Neuronal stem cell (in vitro differentiated cells): Measurements from ENCODE around the gene CACNA1A.

ENCODE experiments used
- DNase-seq: peaks from one replicate; pipeline ENCODE4 v3.0.0-alpha.2; 2013; ENCODE audit warnings: low spot score
- H2AFZ ChIP-seq: one replicate; pipeline ENCODE4 v1.6.1; 2013; ENCODE audit warnings: mild to moderate bottlenecking, low read length, inconsistent platforms
- H2AK5ac ChIP-seq: 2 replicates; pipeline ENCODE4 v1.6.1; 2013; ENCODE audit warnings: low read depth, mild to moderate bottlenecking, inconsistent platforms, low read length, moderate library complexity, mixed read lengths
- H2BK120ac ChIP-seq: 2 replicates; pipeline ENCODE4 v1.6.1; 2013; ENCODE audit warnings: low read depth, mild to moderate bottlenecking, inconsistent platforms, low read length, moderate library complexity, mixed read lengths
- H2BK12ac ChIP-seq: one replicate; pipeline ENCODE4 v1.6.1; 2013; ENCODE audit warnings: low read length, inconsistent platforms
- H2BK15ac ChIP-seq: 2 replicates; pipeline ENCODE4 v1.6.1; 2013; ENCODE audit warnings: mild to moderate bottlenecking, low read length, inconsistent platforms, mixed read lengths
- H2BK5ac ChIP-seq: one replicate; pipeline ENCODE4 v1.6.1; 2013; ENCODE audit warnings: inconsistent platforms, mild to moderate bottlenecking, low read length, moderate library complexity
- H3K14ac ChIP-seq: one replicate; pipeline ENCODE4 v1.6.1; 2013; ENCODE audit warnings: low read length, inconsistent platforms
- H3K18ac ChIP-seq: 2 replicates; pipeline ENCODE4 v1.6.1; 2013; ENCODE audit warnings: low read length, inconsistent platforms
- H3K23ac ChIP-seq: 2 replicates; pipeline ENCODE4 v1.6.1; 2013; ENCODE audit warnings: low read depth, mild to moderate bottlenecking, mixed read lengths, low read length, inconsistent platforms; ENCODE audit not compliant: poor library complexity
- H3K27ac ChIP-seq: replicated peaks from 3 replicates; pipeline ENCODE4 v1.5.1; 2013; ENCODE audit warnings: low read length, inconsistent platforms
- H3K27me3 ChIP-seq, 3 experiments: 2 replicates each; pipeline ENCODE4 v1.6.1; 2013; ENCODE audit warnings: low read length in 3 of 3, mild to moderate bottlenecking in 2 of 3, inconsistent platforms in 1 of 3, low read depth in 1 of 3, mixed read lengths in 1 of 3, moderate library complexity in 1 of 3; ENCODE audit not compliant: control insufficient read depth in 3 of 3, insufficient read depth in 3 of 3
- H3K36me3 ChIP-seq, 2 donors: replicated peaks in 1 of 2; 2 replicates each; pipeline ENCODE4 v1.6.1; 2013; ENCODE audit warnings: low read length in 2 of 2; ENCODE audit not compliant: control insufficient read depth in 2 of 2, insufficient read depth in 2 of 2
- H3K4ac ChIP-seq: 2 replicates; pipeline ENCODE4 v1.6.1; 2013; ENCODE audit warnings: inconsistent platforms, mild to moderate bottlenecking, low read length, moderate library complexity
- H3K4me1 ChIP-seq, 2 donors: 1 replicate in 1 of 2; 2 replicates in 1 of 2; pipeline ENCODE4 v1.6.1; 2013; ENCODE audit warnings: low read length in 2 of 2, low read depth in 1 of 2; ENCODE audit not compliant: control insufficient read depth in 2 of 2, insufficient read depth in 1 of 2
- H3K4me2 ChIP-seq: one replicate; pipeline ENCODE4 v1.6.1; 2013; ENCODE audit warnings: mild to moderate bottlenecking, low read length, inconsistent platforms; ENCODE audit not compliant: insufficient read depth, poor library complexity, severe bottlenecking
- H3K4me3 ChIP-seq, 2 donors: 2 replicates each; pipeline ENCODE4 v1.5.1; 2013; ENCODE audit warnings: low read length in 2 of 2, mild to moderate bottlenecking in 2 of 2, inconsistent platforms in 1 of 2, moderate library complexity in 1 of 2
- H3K79me1 ChIP-seq: one replicate; pipeline ENCODE4 v1.6.1; 2013; ENCODE audit warnings: low read depth, mild to moderate bottlenecking, inconsistent platforms, low read length, moderate library complexity
- H3K9ac ChIP-seq: one replicate; pipeline ENCODE4 v1.6.1; 2013; ENCODE audit warnings: mild to moderate bottlenecking, low read depth, low read length, inconsistent platforms; ENCODE audit not compliant: poor library complexity
- H3K9me3 ChIP-seq, 2 donors: replicated peaks in 1 of 2; 2 replicates each; pipeline versions ENCODE3 to v1.6.1; 2013; ENCODE audit warnings: low read length in 2 of 2, mild to moderate bottlenecking in 2 of 2, inconsistent platforms in 1 of 2, low read depth in 1 of 2, mixed read lengths in 1 of 2, moderate library complexity in 1 of 2; ENCODE audit not compliant: control insufficient read depth in 2 of 2, insufficient read depth in 1 of 2
- H4K8ac ChIP-seq: one replicate; pipeline ENCODE4 v1.6.1; 2013; ENCODE audit warnings: low read depth, mild to moderate bottlenecking, inconsistent platforms, low read length, moderate library complexity
- H4K91ac ChIP-seq: one replicate; pipeline ENCODE4 v1.6.1; 2013; ENCODE audit warnings: low read length, low read depth, mild to moderate bottlenecking, inconsistent platforms; ENCODE audit not compliant: poor library complexity
- WGBS, 2 donors: extraction: QIAGEN DNeasy Blood & Tissue Kit; methylation state at CpG; one replicate each; pipeline ENCODE4 v1.1.7; 2013; ENCODE audit warnings: missing lambda C conversion rate in 2 of 2, mixed read lengths in 1 of 2; ENCODE audit not compliant: insufficient read length in 2 of 2, insufficient replicate concordance in 1 of 2; ENCODE audit errors: extremely low coverage in 2 of 2; 5-methylcytosine and 5-hydroxymethylcytosine counted together

The CACNA1A gene

GRCh38 chr19:13460045-13460444 is 46.2 kb downstream of the CACNA1A start:
- Histone ChIP-seq H3K4me1 (peaks cover 0 to 26% of the 10 kb centered on the region in 2 donors), H3K4me2 (no peak overlapping the region), H3K4me3 (no peak overlapping the region), H3K27me3 (peaks cover 0 to 24% (median 0%) of the 10 kb centered on the region in 3 experiments), H3K79me1 (no peaks in the 10 kb centered on the region), H4K91ac (no peak overlapping the region), H4K8ac (no peak overlapping the region), H2BK5ac (no peak overlapping the region), H3K27ac (peak overlapping the region; percentile 88), H3K9me3 (no peaks in the 10 kb centered on the region), H2BK12ac (no peak overlapping the region), H3K4ac (no peak overlapping the region), H2AFZ (no peak overlapping the region), H2AK5ac (no peak overlapping the region), H2BK15ac (no peak overlapping the region), H3K36me3 (no peaks in the 10 kb centered on the region), H3K14ac (no peak overlapping the region), H3K9ac (no peak overlapping the region), H3K23ac (no peak overlapping the region), H3K18ac (no peak overlapping the region), H2BK120ac (no peak overlapping the region)
- no CpG with 5 or more reads among the region's 7 CpGs for WGBS, 2 donors
- no peak for DNase-seq

GRCh38 chr19:13459351-13459750 is 46.9 kb downstream of the CACNA1A start:
- no peak overlapping the region for H2BK12ac ChIP-seq
- H3K9ac ChIP-seq: peak overlapping the region; percentile 63
- H4K8ac ChIP-seq: no peak overlapping the region
- H2AFZ ChIP-seq: no peak overlapping the region
- no peak overlapping the region for H2BK5ac ChIP-seq
- no peaks in the 10 kb centered on the region for H3K9me3 ChIP-seq
- H3K27me3 ChIP-seq: peaks cover 0 to 24% (median 0%) of the 10 kb centered on the region in 3 experiments
- no peaks in the 10 kb centered on the region for H3K79me1 ChIP-seq
- no peak overlapping the region for H2AK5ac ChIP-seq
- H2BK15ac ChIP-seq: no peak overlapping the region
- no peak overlapping the region for H3K4ac ChIP-seq
- H4K91ac ChIP-seq: no peak overlapping the region
- H3K23ac ChIP-seq: no peak overlapping the region
- peak overlapping the region; percentile 88 for H3K27ac ChIP-seq
- H3K14ac ChIP-seq: no peak overlapping the region
- DNase-seq: peak; percentile 84
- no peak overlapping the region for H3K4me3 ChIP-seq
- H3K36me3 ChIP-seq: no peaks in the 10 kb centered on the region
- WGBS, 2 donors: no CpG with 5 or more reads among the region's 10 CpGs
- peaks cover 0 to 26% of the 10 kb centered on the region in 2 donors for H3K4me1 ChIP-seq
- no peak overlapping the region for H2BK120ac ChIP-seq
- peak overlapping the region; percentile 82 for H3K18ac ChIP-seq
- peak overlapping the region; percentile 59 for H3K4me2 ChIP-seq

- Histone ChIP-seq H2BK5ac (no peak overlapping the region), H3K9ac (no peak overlapping the region), H3K27me3 (no peaks in the 10 kb centered on the region), H2BK15ac (no peak overlapping the region), H2BK12ac (no peak overlapping the region), H3K79me1 (no peaks in the 10 kb centered on the region), H3K4me1 (peaks cover 0 to 4% of the 10 kb centered on the region in 2 donors), H3K36me3 (peaks cover 0 to 8% of the 10 kb centered on the region in 2 donors), H2BK120ac (no peak overlapping the region), H3K14ac (no peak overlapping the region), H4K8ac (no peak overlapping the region), H3K4me2 (no peak overlapping the region), H3K4me3 (no peak overlapping the region), H3K4ac (no peak overlapping the region), H2AK5ac (no peak overlapping the region), H3K18ac (no peak overlapping the region), H2AFZ (no peak overlapping the region), H4K91ac (no peak overlapping the region), H3K9me3 (peaks cover 0 to 11% of the 10 kb centered on the region in 2 donors), H3K27ac (no peak overlapping the region), H3K23ac (no peak overlapping the region)
- no CpG with 5 or more reads among the region's 4 CpGs for WGBS, 2 donors
- no peak for DNase-seq
Observed at GRCh38 chr19:13451434-13451995, 54.8 kb downstream of the CACNA1A start.

DNA sequence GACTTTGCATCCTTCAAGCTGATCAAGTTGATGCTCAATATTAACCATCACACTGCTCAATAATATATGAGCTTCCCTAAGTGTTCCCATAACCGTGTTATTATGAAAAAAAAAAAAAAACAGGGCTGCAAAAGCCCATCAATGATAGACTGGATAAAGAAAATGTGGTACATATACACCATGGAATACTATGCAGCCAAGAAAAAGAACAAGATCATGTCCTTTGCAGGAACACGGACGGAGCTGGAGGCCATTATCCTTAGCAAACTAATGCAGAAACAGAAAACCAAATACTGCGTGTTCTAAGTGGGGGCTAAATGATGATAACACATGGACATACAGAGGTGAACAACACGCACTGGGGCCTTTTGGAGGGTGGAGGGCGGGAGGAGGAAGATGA is 58.3 kb downstream of the CACNA1A start:
- Histone ChIP-seq H3K4ac (no peak overlapping the region), H2BK12ac (no peak overlapping the region)

More for the DNA sequence above, 58.3 kb downstream of the CACNA1A start:
- H3K9ac ChIP-seq: no peak overlapping the region
- H2BK120ac ChIP-seq: no peak overlapping the region
- H3K4me1 ChIP-seq: peaks cover 0 to 3% of the 10 kb centered on the region in 2 donors
- H3K4me2 ChIP-seq: no peak overlapping the region
- no peak overlapping the region for H3K14ac ChIP-seq
- H3K79me1 ChIP-seq: no peaks in the 10 kb centered on the region
- WGBS, 2 donors: no CpG with 5 or more reads among the region's 6 CpGs
- no peak overlapping the region for H2BK15ac ChIP-seq
- peaks cover 0 to 11% of the 10 kb centered on the region in 2 donors for H3K9me3 ChIP-seq
- no peak overlapping the region for H2BK5ac ChIP-seq
- H3K18ac ChIP-seq: no peak overlapping the region
- no peak overlapping the region for H4K8ac ChIP-seq
- H3K27me3 ChIP-seq: no peaks in the 10 kb centered on the region
- no peak overlapping the region for H2AK5ac ChIP-seq
- peaks cover 0 to 6% of the 10 kb centered on the region in 2 donors for H3K36me3 ChIP-seq
- DNase-seq: no peak
- no peak overlapping the region for H3K27ac ChIP-seq
- no peak overlapping the region for H3K4me3 ChIP-seq
- H2AFZ ChIP-seq: no peak overlapping the region
- no peak overlapping the region for H3K23ac ChIP-seq
- no peak overlapping the region for H4K91ac ChIP-seq
